Activated CD8-positive, alpha-beta memory T cell treated with anti-CD3 and anti-CD28 coated beads, Interleukin-2, amount 50 U/mL, for 48 hours (primary cell): ENCODE results near the gene SYNPO.

Source experiments
- DNase-seq: peaks from one replicate; pipeline ENCODE4 v3.0.0-alpha.2; 2020

Gene SYNPO

GRCh38 chr5:150609843-150610584 lies 30.4 kb upstream of the SYNPO start:
- DNase-seq = no peak

GRCh38 chr5:150611026-150611425 lies 29.4 kb upstream of the SYNPO start:
- no peak for DNase-seq

- no peak for DNase-seq
These were observed 28.1 kb upstream of the SYNPO start for GRCh38 chr5:150612405-150612804.

GRCh38 chr5:150612905-150613670 lies 27.4 kb upstream of the SYNPO start:
- DNase-seq = no peak

DNA sequence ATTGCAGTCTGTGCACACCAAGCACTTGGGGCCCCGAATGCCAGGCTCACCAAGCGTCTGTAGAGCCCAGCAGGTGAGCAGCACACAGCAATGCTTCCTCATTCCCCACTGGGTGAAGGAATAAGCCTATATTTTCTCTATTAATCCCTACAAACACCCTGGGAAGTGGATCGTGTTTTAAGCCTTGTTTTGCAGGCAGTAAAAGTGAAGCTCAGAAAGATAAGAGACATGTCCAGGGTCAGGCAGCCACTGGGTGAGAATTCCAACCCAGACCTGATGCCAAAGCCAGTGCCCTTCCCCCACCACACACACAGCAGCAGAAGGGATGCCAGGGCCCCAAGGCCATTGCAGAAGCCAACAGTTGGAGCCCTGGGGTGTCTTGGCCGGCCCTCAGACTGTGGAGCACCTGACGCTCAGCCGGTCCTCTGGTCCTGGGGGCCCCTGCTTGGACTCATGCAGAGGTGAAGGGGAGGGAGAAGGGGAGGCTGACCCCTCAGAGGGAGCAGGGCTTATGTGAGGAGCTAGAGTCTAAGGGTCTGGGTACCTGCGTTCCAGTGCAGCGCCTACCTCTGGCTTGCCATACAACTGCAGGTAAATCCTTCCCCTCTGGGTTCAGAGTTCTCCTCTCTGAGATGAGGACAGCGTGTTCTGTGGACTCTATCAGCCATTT lies 26.3 kb upstream of the SYNPO start:
- no peak for DNase-seq

GRCh38 chr5:150614661-150615060 lies 25.8 kb upstream of the SYNPO start:
- DNase-seq = no peak

- DNase-seq = no peak
These were observed 25.2 kb upstream of the SYNPO start for GRCh38 chr5:150615141-150615699.

- no peak for DNase-seq
These were observed 24.4 kb upstream of the SYNPO start for GRCh38 chr5:150616024-150616470.

GRCh38 chr5:150616506-150616905 lies 24.0 kb upstream of the SYNPO start:
- no peak for DNase-seq

- no peak for DNase-seq
These were observed 22.3 kb upstream of the SYNPO start for GRCh38 chr5:150618163-150618562.

GRCh38 chr5:150618588-150619281 lies 21.7 kb upstream of the SYNPO start:
- no peak for DNase-seq

DNA sequence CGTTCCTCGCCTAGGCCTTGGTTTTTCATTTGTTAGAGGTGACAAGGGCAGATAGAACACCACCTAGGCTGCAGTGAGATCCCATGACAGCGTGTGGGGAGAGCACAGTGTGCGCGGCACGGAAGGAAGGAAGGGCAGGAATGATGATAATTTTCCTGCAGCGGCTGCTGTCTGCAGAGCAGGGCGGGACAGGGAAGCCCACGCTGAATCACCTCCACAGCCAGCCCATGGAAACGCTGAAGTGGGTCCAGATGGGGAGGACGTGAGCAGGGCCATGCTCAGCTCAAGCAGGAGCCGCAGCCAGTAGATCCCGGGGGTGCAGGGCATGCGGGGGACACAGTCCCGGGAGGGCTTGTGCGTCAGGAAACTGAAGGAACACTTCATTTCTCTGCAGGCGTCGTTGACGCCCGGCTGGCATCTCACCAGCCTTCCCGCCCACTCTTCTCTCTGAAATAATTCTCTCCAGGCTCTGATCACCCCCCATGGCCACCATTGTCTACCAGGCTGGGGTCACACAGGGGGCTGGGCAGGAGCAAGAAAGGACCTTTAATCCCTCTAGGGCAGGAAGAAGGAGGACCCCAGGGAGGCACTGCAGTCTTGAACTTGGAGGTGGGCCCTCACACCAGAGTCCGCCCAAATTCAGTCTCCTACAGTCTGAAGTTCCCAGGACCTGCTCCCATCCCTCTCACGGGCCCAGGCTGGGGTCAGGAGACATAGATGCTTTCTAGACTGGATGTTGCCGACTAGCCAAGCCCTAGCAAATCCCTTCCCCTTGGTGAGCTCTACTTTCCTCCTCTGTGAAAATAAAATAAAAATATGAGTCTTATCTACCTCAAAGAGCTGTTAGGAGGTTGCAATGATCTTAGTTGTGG lies 20.9 kb upstream of the SYNPO start:
- DNase-seq = no peak

GRCh38 chr5:150621301-150621700 lies 19.2 kb upstream of the SYNPO start:
- no peak for DNase-seq

GRCh38 chr5:150622157-150622556 lies 18.3 kb upstream of the SYNPO start:
- no peak for DNase-seq

- no peak for DNase-seq
These were observed 17.1 kb upstream of the SYNPO start for GRCh38 chr5:150623152-150623877.

GRCh38 chr5:150623878-150624216 lies 16.6 kb upstream of the SYNPO start:
- no peak for DNase-seq

- no peak for DNase-seq
These were observed 15.9 kb upstream of the SYNPO start for GRCh38 chr5:150624334-150625163.

GRCh38 chr5:150625164-150625535 lies 15.3 kb upstream of the SYNPO start:
- DNase-seq = no peak

DNA sequence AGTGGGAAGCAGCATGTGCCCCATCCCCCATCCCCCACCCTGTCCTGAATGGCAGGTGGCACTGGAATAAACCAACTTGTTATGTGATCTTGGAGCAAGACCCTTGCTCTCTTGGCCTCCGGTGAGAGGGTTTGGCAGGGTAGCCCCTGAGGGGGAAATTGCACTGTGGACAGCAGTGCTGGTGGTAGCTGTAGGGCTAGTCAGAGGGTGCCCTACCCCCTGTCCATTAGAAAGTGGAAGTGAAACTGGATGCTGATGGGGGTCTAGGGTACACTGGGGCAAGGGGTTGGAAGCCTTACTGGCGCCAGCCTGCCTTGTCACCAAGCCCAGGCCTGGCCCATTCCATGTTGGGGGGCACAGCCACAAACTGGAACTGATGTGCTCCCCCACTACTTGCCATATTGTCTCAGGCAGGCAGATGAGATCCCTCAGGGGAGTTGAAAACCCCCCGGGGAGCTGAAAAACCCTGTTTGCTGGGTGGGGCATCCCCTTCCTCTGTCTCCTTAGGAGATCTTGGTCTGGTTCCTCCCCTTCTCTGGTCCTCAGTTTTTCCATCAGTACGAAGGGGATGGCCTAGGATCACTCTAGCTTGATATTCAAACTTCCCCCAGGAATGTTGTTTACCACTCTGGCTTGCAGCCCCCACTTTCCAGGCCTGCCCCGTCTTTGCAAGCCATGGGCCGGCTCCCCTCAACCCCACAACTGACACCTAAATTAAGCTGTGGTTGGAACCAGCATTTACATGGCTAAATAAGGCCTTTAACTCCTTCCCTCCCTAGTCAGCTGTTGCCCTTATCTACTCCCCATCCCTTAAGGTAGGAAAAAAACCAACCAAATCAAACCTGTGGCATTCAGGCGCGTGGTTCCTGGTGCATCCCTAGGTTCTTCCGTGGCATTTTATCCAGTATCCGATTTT lies 14.4 kb upstream of the SYNPO start:
- no peak for DNase-seq
